Breast epithelium (tissue), 3 donors: ENCODE measurements around the gene IL11.
A peak's percentile ranks its signal among the peaks of the same experiment; 100 is the strongest.

Experiments
- POLR2A ChIP-seq: fragments of 450-650 bp; IDR thresholded peaks from one replicate; pipeline ENCODE4 v1.6.1; 2016; ENCODE audit warnings: antibody characterized with exemption, mild to moderate bottlenecking, moderate library complexity
- TF ChIP-seq, protein P1 (sequence below), 3 donors: fragments of 450-650 bp; IDR thresholded peaks; one replicate each; pipeline ENCODE4 v1.5.1; 2016 to 2017; ENCODE audit warnings: antibody characterized with exemption in 3 of 3, mild to moderate bottlenecking in 3 of 3, moderate library complexity in 3 of 3

- TF ChIP-seq POLR2A = no peak
- TF ChIP-seq, protein P1, sequence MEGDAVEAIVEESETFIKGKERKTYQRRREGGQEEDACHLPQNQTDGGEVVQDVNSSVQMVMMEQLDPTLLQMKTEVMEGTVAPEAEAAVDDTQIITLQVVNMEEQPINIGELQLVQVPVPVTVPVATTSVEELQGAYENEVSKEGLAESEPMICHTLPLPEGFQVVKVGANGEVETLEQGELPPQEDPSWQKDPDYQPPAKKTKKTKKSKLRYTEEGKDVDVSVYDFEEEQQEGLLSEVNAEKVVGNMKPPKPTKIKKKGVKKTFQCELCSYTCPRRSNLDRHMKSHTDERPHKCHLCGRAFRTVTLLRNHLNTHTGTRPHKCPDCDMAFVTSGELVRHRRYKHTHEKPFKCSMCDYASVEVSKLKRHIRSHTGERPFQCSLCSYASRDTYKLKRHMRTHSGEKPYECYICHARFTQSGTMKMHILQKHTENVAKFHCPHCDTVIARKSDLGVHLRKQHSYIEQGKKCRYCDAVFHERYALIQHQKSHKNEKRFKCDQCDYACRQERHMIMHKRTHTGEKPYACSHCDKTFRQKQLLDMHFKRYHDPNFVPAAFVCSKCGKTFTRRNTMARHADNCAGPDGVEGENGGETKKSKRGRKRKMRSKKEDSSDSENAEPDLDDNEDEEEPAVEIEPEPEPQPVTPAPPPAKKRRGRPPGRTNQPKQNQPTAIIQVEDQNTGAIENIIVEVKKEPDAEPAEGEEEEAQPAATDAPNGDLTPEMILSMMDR (IDR thresholded peaks at IDR 0.05) = peak in 1 of 3 donors; percentile 10
Measured at GRCh38 chr19:55408533-55408872, 38.2 kb upstream of the IL11 start.
